ENCODE measurements around the gene FN3KRP. TPM values are rescaled to one million over a fixed set of nuclear protein-coding genes. Genes with fewer than 3 reads are reported as not detected.

FN3KRP gene
- total and polyA plus RNA-seq, 2 donors (not counting 1 experiment from before 2014, with no cell fraction given), result 16.8 to 44.2 TPM

GRCh38 chr17:82713071-82713723 lies 3.3 kb upstream of the FN3KRP start:
- peaks cover 11% of the 10 kb centered on the region for H4K20me1 ChIP-seq (ENCODE audit: control insufficient read depth, insufficient read depth, low read length, poor library complexity, severe bottlenecking)
- no peaks in the 10 kb centered on the region for H3K9me3 ChIP-seq (ENCODE audit: control extremely low read depth in 1 of 3, control insufficient read depth in 2 of 3, insufficient read depth in 1 of 3, low read length in 2 of 3)
- H3K4me3 ChIP-seq (ENCODE audit: control extremely low read depth in 1 of 5, extremely low read depth in 1 of 5, insufficient read depth in 1 of 5, low read depth in 2 of 5, low read length in 4 of 5), result no peak overlapping the region
- no peaks in the 10 kb centered on the region for H3K27me3 Mint-ChIP-seq
- H3K36me3 ChIP-seq (replicated peaks in 1 of 2; ENCODE audit: control extremely low read depth in 1 of 2, control insufficient read depth in 1 of 2, extremely low read depth in 1 of 2, insufficient read depth in 2 of 2, low read length in 1 of 2), result no peaks in the 10 kb centered on the region
- H3K79me2 ChIP-seq (ENCODE audit: control insufficient read depth, insufficient read depth, low read length), result peaks cover 11% of the 10 kb centered on the region
- CTCF ChIA-PET, result interaction anchor here (1.1 kb wide), 1 partner anchor 69 kb away, joined by 4 read pairs; no protein-coding TSS in a partner anchor
- TF ChIP-seq CTCF (IDR thresholded peaks at IDR 0.05), result no peak
- no peak for TF ChIP-seq EZH2 (IDR thresholded peaks at IDR 0.05; ENCODE audit: borderline replicate concordance, insufficient read depth, low read depth, low read length, poor library complexity, severe bottlenecking)
- H3K4me1 ChIP-seq (ENCODE audit: control insufficient read depth in 2 of 2, insufficient read depth in 2 of 2, low read length in 2 of 2), result peaks cover 16 to 30% of the 10 kb centered on the region in 2 donors
- peak overlapping the region; percentile 4 for H3K4me3 Mint-ChIP-seq
- no peaks in the 10 kb centered on the region for H3K27me3 ChIP-seq (replicated peaks in 1 of 4; ENCODE audit: control extremely low read depth in 1 of 4, control insufficient read depth in 3 of 4, insufficient read depth in 4 of 4, low read length in 3 of 4)
- H3K4me1 Mint-ChIP-seq, result peaks cover 20% of the 10 kb centered on the region
- no peak overlapping the region for H3K4me2 ChIP-seq (replicated peaks; ENCODE audit: low read depth, low read length, poor library complexity, severe bottlenecking)
- H3K9me3 Mint-ChIP-seq (ENCODE audit: insufficient read depth), result no peaks in the 10 kb centered on the region
- ATAC-seq (ENCODE audit: low read depth) (no peak), DNase-seq (no peak)
- POLR2A ChIA-PET, result no interaction called here
- no peak overlapping the region for H3K27ac ChIP-seq (ENCODE audit: low read length in 2 of 2)
- intact Hi-C loops (cut with micrococcal nuclease), result no loop called here
- H3K27ac Mint-ChIP-seq, result no peak overlapping the region
- no peak overlapping the region for H2AFZ ChIP-seq (ENCODE audit: insufficient read depth, low read depth, low read length, poor library complexity, severe bottlenecking)
- no peak overlapping the region for H3K9ac ChIP-seq (ENCODE audit: low read length)
- WGBS (ENCODE audit: insufficient coverage), result 92% methylated on average over 35 of the region's 35 CpGs

- ATAC-seq (ENCODE audit: low read depth), result no peak
- Histone ChIP-seq H3K9me3 (ENCODE audit: control extremely low read depth in 1 of 3, control insufficient read depth in 2 of 3, insufficient read depth in 1 of 3, low read length in 2 of 3) (no peaks in the 10 kb centered on the region), H3K9ac (ENCODE audit: low read length) (no peak overlapping the region), H3K4me2 (replicated peaks; ENCODE audit: low read depth, low read length, poor library complexity, severe bottlenecking) (no peak overlapping the region), H3K4me1 (ENCODE audit: control insufficient read depth in 2 of 2, insufficient read depth in 2 of 2, low read length in 2 of 2) (peaks cover 16 to 21% of the 10 kb centered on the region in 2 donors), H3K79me2 (ENCODE audit: control insufficient read depth, insufficient read depth, low read length) (peaks cover 14% of the 10 kb centered on the region), H3K36me3 (replicated peaks in 1 of 2; ENCODE audit: control extremely low read depth in 1 of 2, control insufficient read depth in 1 of 2, extremely low read depth in 1 of 2, insufficient read depth in 2 of 2, low read length in 1 of 2) (peaks cover 0 to 28% of the 10 kb centered on the region in 2 experiments), H3K4me3 (ENCODE audit: control extremely low read depth in 1 of 5, extremely low read depth in 1 of 5, insufficient read depth in 1 of 5, low read depth in 2 of 5, low read length in 4 of 5) (no peak overlapping the region), H3K27ac (ENCODE audit: low read length in 2 of 2) (no peak overlapping the region), H3K27me3 (replicated peaks in 1 of 4; ENCODE audit: control extremely low read depth in 1 of 4, control insufficient read depth in 3 of 4, insufficient read depth in 4 of 4, low read length in 3 of 4) (no peaks in the 10 kb centered on the region), H2AFZ (ENCODE audit: insufficient read depth, low read depth, low read length, poor library complexity, severe bottlenecking) (no peak overlapping the region), H4K20me1 (ENCODE audit: control insufficient read depth, insufficient read depth, low read length, poor library complexity, severe bottlenecking) (peaks cover 17% of the 10 kb centered on the region)
- CTCF ChIA-PET, result no interaction called here
- H3K9me3 Mint-ChIP-seq (ENCODE audit: insufficient read depth), result no peaks in the 10 kb centered on the region
- intact Hi-C loops (cut with micrococcal nuclease), result no loop called here
- H3K4me1 Mint-ChIP-seq, result peaks cover 22% of the 10 kb centered on the region
- WGBS (ENCODE audit: insufficient coverage), result 97% methylated on average over 16 of the region's 18 CpGs
- H3K27me3 Mint-ChIP-seq, result no peaks in the 10 kb centered on the region
- DNase-seq, result no peak
- POLR2A ChIA-PET, result no interaction called here
- H3K27ac Mint-ChIP-seq, result no peak overlapping the region
- no peak for TF ChIP-seq CTCF (IDR thresholded peaks at IDR 0.05)
- no peak for TF ChIP-seq EZH2 (IDR thresholded peaks at IDR 0.05; ENCODE audit: borderline replicate concordance, insufficient read depth, low read depth, low read length, poor library complexity, severe bottlenecking)
- peak overlapping the region; percentile 96 for H3K4me3 Mint-ChIP-seq
Observed at GRCh38 chr17:82718986-82719685, 2.6 kb downstream of the FN3KRP start.
